ENCODE results near the gene ZNF836. TPM values are rescaled to one million over a fixed set of nuclear protein-coding genes. Genes with fewer than 3 reads are reported as not detected.
A peak's percentile ranks its signal among the peaks of the same experiment; 100 is the strongest.

The ZNF836 gene
- total and polyA plus RNA-seq, 2 of the 13 experiments (the other 11 are each of a cell fraction or from before 2014, with no cell fraction given) = 1.6 to 5.3 TPM

- TF ChIP-seq ARID3A (IDR thresholded peaks at IDR 0.05; ENCODE audit: low read depth, low read length) (peak; percentile 19; the same call in 1 of the 2 replicates), ONECUT2 (CRISPR knock-in tag; IDR thresholded peaks at IDR 0.05) (no peak), SRSF9 (IDR thresholded peaks at IDR 0.05; ENCODE audit: borderline replicate concordance, insufficient read depth, low read depth, low read length, poor library complexity, severe bottlenecking) (no peak), ZNF12 (CRISPR knock-in tag; IDR thresholded peaks at IDR 0.05) (0 out of 2 replicates have a peak, but pooled peaks have one; percentile 40), TEAD3 (CRISPR knock-in tag; optimal IDR thresholded peaks at IDR 0.05; ENCODE audit: borderline replicate concordance) (peak; percentile 40), HNRNPK (IDR thresholded peaks at IDR 0.05; ENCODE audit: low read depth, low read length, poor library complexity, severe bottlenecking) (peak; percentile 37), PAXIP1 (CRISPR knock-in tag; conservative IDR thresholded peaks at IDR 0.05) (peak; percentile 52), RFX3 (CRISPR knock-in tag; IDR thresholded peaks at IDR 0.05) (peak; percentile 92), SP5 (CRISPR knock-in tag; IDR thresholded peaks at IDR 0.05; ENCODE audit: borderline replicate concordance, low read depth) (peak; percentile 15; the same call in 1 of the 2 replicates), CBX1 (IDR thresholded peaks at IDR 0.05; ENCODE audit: low read depth) (peak; percentile 47), ARID2 (CRISPR knock-in tag; IDR thresholded peaks at IDR 0.05; ENCODE audit: borderline replicate concordance) (no peak), PHF21A (CRISPR knock-in tag; IDR thresholded peaks at IDR 0.05) (peak; percentile 86), MYC (CRISPR knock-in tag; IDR thresholded peaks at IDR 0.05; ENCODE audit: borderline replicate concordance) (peak; percentile 50; the same call in 1 of the 2 replicates), ZBTB4 (CRISPR knock-in tag; IDR thresholded peaks at IDR 0.05; ENCODE audit: borderline replicate concordance) (peak; percentile 55; the same call in 1 of the 2 replicates), ZNF350 (CRISPR knock-in tag; IDR thresholded peaks at IDR 0.05; ENCODE audit: borderline replicate concordance, low read depth) (peak; percentile 97), KLF13 (CRISPR knock-in tag; IDR thresholded peaks at IDR 0.05) (peak; percentile 46; the same call in 1 of the 2 replicates), ZSCAN22 (CRISPR knock-in tag; IDR thresholded peaks at IDR 0.05) (peak; percentile 24; the same call in 1 of the 2 replicates), ZNF292 (CRISPR knock-in tag; IDR thresholded peaks at IDR 0.05; ENCODE audit: borderline replicate concordance, low read depth) (peak; percentile 13; the same call in 1 of the 2 replicates), TMF1 (CRISPR knock-in tag; IDR thresholded peaks at IDR 0.05; ENCODE audit: low read depth) (no peak), ZC3H13 (CRISPR knock-in tag; IDR thresholded peaks at IDR 0.05) (peak; percentile 66; the same call in 1 of the 2 replicates), FOSL2 (CRISPR knock-in tag; IDR thresholded peaks at IDR 0.05) (peak; percentile 17; the same call in 1 of the 2 replicates)
Observed at GRCh38 chr19:52189735-52190486, 18.5 kb upstream of the ZNF836 start, which contains the start of gene PPP2R1A (continued).

Measured in HepG2 (cell line).